Ureter (tissue), 1 donor: ENCODE data around the gene LGR6. TPM values are rescaled to one million over a fixed set of nuclear protein-coding genes. Genes with fewer than 3 reads are reported as not detected.
A peak's percentile ranks its signal among the peaks of the same experiment; 100 is the strongest.
"Not testable (repeated sequence)": the region's sequence is repeated elsewhere in the genome, so short reads cannot be mapped to it uniquely, and the experiment has no call there.

Source experiments
- DNase-seq: peaks from one replicate; pipeline ENCODE4 v3.0.0-alpha.2; 2020; ENCODE audit warnings: low spot score
- total RNA-seq: library from RNA; stranded (reverse); gene quantifications from one replicate; pipeline ENCODE4 v1.2.4, GENCODE V29; 2023
- donor health status: DM: yes; HTN: yes; CAD: no.

Gene LGR6
- total RNA-seq, 1 donor from 2014 or later = 9.2 TPM

DNA sequence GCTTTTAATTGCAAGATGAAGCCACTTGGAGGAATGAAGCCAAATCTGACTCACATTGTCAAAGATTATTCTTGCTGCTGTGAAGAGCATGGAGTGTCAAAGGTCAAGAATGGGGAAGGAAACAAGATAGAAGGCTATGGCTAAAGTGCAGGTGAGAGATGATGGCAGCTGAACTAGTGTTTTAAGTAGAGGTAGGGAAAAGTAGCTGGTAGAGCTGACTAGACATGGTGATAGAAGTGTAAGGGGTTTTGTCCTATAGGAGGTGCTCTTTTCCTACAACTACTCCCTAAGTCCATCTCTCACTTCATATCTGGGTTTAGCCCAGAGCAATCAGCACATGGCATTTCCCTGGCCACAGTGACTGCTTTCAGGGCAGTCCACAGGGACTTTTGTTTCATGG is 136.3 kb downstream of the LGR6 start:
- no peak for DNase-seq

DNA sequence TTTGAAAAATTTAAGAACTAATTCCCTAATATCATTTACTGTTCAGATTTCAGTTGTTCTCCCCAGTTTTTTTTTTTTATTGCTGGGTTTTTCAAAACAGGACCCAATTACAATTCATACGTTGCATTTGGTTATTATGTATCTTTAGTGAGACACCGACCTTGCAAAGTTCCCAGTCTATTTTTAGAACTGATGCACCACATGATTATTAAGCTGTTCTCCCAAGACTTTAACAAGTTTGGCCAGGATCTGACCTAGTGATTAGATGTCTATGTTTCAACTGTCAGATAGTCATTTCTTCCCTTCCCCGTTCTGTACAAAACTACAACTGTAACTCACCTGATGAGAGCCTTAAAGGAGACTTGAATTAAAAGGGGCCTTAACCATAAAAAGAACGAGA is 140.3 kb downstream of the LGR6 start:
- DNase-seq = no peak

DNA sequence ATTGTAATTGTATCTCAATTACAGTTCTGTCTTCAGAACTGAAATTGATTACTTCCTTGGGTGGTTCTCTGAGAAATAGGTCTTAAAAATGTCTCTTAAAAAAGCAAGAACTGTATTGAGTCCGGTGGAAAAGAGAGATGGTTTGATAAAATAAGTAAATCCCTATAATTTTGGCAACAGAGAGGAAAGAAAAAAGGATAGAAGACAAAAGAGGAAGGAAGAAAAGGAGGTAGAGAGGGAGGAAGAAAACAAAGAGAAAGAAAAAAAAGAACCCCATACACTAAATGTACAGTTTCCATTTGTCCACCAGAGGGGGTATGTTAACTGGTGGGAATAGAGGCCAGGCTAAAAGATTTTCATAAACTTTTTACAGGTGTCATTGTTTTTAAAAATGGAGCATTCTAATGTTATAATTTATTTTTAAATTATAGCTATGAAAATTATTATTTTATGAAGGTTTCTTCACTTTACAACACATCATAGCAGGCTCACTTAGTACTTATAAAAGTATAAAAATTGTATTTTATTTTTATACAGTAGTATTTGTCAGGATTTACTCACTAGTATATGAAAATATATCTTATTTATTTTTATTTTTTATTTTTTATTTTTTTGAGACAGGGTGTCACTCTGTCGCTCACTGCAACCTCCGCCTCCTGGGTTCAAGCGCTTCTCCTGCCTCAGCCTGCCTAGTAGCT is 150.2 kb downstream of the LGR6 start:
- DNase-seq = no peak

DNA sequence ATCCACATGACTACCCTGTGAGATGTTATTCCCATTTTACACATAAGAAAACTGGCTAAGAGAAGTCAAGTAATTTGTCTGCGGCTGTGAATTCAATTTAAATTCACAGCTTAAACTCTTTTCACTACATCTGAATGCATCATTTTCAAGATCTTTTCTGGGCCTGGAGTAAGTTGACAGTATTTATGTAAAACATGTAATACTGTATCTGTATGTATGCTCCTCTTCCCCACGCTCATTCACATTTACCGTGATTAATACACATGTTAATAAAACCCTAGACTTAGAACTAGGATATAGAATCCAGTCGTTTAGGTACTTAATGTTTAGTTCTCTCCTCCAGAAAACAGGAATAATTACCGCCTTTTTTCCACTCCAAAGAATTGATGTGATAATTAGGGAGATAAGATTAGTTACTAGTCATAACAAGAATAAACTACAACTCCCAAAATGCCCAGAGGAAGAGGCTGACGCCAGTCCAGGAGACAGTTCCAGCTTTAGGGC is 154.5 kb downstream of the LGR6 start:
- no peak for DNase-seq

DNA sequence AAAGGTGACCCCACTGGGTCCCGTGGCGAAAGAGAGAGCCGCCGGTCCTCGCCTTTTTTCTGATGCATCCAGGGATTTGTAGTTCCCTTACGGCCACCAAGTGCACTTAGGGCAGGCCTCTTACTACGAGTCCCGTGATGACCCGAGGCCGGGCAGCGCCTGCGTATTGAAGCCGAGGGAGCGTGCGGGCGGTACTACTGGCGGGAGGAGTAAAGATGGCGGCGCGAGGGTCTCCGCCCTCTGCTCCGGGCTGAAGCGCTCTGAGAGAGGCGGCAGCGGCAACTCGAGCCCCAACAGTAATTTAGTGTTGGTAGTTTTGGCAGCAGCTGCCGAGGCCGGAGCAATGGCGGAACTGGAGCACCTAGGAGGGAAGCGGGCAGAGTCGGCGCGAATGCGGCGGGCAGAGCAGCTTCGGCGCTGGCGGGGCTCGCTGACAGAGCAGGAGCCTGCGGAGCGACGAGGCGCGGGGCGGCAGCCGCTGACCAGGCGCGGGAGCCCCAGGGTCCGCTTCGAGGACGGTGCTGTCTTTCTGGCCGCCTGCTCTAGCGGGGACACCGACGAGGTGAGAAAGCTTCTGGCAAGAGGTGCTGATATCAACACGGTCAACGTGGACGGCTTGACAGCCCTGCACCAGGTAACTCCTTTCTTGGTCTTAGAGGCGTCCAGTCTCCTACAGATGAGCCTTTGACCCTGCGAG is 155.1 kb downstream of the LGR6 start, which contains the start of gene PPP1R12B:
PPP1R12B (plus strand) TSS at position 191 of the 697 bp plus-strand sequence; CDS start at position 344, 153 bp downstream.
- DNase-seq = peak; percentile 97

DNA sequence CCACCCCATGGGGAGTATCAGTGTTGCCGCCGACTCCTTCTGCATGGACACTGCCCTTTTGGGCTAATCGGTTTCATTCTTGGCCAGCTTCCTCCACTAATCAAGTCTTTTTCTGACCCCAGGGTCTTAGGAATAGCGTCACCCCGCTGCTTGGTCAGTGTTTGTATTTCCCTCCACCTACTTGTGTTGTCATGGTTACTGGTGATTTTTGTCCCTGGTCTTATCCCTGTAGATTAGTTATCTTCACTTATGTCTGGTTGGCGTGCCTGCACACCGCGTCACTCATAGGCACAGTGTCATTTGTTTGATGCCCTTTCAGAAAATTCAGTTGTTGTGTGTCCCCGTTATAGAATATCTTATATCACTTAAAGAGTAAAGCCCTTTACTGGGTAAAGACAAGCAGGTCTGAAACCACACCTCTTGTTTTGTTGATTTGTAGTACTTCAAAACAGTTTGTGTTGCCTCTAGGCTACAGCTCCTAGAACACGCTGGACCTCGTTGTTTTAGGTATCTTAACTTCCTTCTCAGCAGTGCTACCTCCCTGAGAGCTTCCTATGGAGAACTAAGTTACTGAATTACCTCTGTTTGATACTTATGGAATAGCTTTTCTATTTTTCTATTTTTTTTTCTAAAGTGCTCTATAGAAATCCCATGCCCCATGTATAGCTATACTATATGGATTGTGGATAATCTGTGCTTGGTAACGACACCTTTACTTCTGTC is 155.8 kb downstream of the LGR6 start:
- DNase-seq = no peak

DNA sequence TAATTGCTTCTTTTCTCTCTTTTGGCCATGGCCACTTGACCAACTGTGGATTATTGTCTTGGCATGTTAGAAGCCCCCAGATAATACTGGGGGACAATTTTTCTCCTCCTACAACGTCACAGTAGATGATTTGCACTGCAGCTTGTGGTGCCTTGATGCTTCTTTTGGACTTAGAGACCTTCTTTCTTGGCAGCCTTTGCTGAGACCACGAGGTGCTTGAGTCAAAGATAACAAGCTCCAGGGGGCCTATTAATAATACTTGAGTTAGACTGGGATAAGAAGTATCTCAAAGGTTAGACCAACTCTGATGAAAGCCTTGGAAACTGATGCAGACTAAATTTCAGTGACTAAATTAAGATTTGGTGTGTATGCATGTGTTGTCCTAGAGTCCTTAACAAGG is 158.1 kb downstream of the LGR6 start:
- no peak for DNase-seq

DNA sequence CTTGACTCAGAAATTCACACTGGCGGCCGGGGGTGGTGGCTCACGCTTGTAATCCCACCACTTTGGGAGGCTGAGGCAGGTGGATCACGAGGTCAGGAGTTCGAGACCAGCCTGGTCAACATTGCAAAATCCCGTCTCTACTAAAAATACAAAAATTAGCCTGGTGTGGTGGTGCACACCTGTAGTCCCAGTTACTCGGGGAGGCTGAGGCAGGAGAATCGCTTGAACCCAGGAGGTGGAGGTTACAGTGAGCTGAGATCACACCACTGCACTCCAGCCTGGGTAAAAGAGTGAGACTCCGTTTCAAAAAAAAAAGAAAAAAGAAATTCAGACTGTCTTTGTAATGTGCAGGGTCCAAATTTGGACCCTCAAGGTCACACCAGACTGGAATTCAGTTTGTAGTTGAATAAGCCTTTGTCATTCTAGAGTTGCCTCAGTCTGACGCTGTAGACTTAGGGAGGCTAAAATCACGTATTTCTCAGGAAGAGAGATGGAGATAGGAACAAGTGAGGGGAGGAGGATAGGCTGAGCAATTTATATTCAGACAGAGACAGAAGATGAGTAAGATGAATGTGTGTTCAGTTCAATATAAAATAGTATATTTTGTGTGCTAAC is 159.1 kb downstream of the LGR6 start:
- DNase-seq = not testable (repeated sequence)

DNA sequence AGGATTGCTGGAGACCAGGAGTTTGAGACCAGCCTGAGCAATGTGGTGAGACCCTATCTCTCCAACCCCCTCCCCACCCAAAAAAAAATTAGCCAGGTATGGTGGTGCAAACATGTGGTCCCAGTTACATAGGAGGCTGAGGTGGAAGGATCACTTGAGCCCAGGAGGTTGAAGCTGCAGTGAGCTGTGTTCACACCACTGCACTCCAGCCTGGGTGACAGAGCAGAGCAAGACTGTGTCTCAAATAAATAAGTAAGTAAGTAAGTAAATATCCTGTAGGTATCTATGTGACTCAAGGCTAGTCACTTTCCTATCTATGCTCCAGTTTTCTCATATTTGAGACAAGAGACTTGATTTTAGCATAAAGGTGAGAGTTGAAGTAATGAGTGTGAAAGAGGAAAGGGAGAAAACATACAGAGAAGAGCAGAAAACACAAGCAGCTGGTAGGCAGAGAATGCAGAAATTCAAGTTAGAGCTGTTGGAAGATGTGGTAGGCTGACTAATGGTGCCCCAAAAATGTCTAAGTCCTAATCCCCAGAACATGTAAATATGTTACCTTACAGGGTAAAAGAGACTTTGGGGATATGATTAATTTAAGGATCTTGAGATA is 162.4 kb downstream of the LGR6 start:
- no peak for DNase-seq

DNA sequence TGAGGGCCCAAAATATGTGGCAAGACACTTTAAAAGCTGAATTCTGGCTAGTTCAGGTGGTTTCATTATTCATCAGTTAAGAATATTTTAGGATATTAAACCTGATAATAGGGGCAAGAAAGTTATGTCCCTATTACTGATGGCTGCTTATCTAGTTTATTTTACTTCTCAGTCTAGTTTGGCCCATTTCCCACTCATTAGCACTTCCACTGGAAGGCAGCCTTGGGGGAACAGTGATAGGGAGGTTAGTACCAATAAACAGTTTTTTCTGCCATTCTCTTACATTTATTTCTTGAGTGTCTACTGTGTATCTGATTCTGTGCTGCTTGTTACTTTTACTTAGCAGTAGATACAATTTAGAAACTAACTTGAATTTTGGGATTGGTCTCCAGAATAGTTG is 163.9 kb downstream of the LGR6 start:
- DNase-seq = no peak

DNA sequence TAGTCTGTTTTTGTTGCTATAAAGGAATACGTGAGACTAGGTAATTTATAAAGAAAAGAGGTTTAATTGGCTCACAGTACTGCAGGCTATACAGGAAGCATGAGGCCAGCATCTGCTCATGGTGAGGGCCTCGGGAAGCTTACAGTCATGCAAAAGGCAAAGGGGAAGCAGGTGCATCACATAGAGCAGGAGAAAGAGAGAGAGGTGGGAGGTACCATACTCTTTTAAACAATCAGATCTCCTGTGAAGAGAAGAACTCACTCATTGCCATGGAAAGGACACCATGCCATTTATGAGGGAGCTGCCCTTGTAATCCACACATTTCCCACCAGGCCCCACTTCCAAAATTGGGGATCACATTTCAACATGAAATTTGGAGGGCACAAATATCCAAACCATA is 167.6 kb downstream of the LGR6 start:
- no peak for DNase-seq

DNA sequence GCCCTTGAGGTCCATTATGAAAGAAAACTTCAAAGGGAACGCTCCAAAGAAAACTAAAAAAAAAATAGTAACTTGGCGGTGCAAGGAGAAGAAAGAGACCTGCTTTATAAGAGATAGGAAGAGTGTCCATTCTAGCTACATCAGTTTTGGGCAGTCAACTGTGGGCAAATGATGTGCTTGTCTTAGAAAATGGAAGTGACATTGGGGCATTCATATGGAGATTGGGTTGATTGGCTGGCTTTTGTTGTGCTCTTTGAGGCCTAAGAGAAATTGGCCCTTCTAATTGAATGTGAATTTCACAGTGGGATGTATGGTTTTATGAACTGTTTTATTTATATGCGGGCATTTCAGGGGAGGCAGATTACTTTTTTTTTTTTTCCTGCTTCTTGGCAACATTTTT is 168.1 kb downstream of the LGR6 start:
- no peak for DNase-seq

DNA sequence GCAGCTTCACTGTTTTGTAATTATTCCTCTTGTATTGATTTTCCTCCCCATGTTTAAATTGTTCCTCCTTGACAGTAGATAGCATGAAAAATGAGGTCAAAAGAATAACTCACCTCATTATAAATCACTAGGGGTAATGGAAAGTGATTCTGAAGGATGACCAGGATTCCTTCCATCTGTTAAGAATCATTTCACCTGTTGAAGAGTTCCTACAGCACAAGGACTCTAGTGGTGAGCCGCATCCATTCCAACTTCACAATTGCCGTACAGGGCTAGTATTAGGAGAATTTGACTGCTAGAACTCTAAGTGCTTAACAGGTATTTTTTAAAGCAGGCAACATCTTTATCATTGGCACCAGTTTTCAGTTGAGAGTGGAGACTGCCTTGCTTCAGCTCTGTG is 168.6 kb downstream of the LGR6 start:
- no peak for DNase-seq

DNA sequence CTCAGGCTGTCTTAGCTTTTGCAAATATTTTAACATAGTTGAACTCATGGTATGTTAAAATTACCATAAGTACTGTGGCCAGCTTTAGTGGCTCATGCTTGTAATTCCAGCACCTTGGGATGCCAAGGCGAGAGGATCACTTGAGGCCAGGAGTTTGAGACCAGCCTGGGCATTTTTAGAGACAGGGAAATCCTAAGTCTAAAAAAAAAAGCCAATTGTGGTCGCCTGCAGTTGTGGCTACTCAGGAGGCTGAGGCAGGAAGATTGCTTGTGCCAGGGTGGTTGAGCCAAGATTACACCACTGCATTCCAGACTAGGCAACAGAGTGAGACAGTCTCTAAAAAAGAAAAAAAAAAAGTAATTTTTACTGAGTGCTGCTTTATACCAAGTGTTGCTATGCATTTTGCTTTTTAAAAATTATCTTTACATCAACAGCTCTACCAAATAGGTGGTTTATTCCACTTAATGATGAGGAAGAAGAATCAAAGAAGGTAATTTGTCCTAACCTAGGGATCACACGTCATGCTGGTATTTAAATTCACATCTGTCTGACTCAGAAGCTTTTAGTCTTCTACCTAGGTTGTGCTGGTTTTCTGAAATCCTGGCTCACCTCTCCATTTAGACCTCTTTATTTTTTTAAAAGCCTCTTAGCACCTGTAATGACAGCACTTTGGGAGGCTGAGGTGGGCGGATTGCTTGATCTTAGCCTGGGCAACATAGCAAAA is 171.7 kb downstream of the LGR6 start:
- no peak for DNase-seq

DNA sequence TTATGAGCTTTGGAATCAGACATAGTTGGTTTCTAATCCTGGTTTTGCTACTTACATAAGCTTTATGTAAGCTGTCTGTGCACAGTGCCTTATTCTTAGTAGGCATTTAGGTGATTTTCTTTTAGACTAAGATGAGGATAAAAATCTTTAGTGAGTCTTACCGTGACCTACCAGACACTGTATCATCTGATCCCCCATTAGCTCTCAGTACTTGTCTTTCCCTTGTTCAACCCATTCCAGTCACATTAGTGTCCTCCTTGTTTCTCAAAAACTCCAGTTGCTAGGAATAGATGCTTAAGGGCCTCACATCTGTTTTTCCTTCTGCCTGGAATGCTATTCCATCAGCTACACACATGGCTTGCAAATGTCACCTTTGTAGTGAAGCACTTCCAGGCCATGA is 173.7 kb downstream of the LGR6 start:
- DNase-seq = no peak

Other genes starting within 250 kb of the LGR6 start
- 123 TPM for gene LMOD1, start 247.3 kb upstream of the LGR6 start, total RNA-seq
- 41.4 TPM for gene TIMM17A, start 238.3 kb upstream of the LGR6 start, total RNA-seq
- 57.1 TPM for gene RNPEP, start 211.2 kb upstream of the LGR6 start, total RNA-seq
- 1,345 TPM for gene ELF3, start 183.2 kb upstream of the LGR6 start, total RNA-seq
- gene GPR37L1, start 70.9 kb upstream of the LGR6 start, total RNA-seq = 0.10 TPM
- gene ARL8A, start 49.1 kb upstream of the LGR6 start, total RNA-seq = 79.5 TPM
- gene PTPN7, start 33.2 kb upstream of the LGR6 start, total RNA-seq = 4.2 TPM
- gene UBE2T, start 148.1 kb downstream of the LGR6 start, total RNA-seq = 3.3 TPM
- gene PPP1R12B, start 154.9 kb downstream of the LGR6 start, total RNA-seq = 207 TPM